A549 (cell line): ENCODE measurements around the gene SLC15A3. TPM values are rescaled to one million over a fixed set of nuclear protein-coding genes. Genes with fewer than 3 reads are reported as not detected.

Source experiments
- ATAC-seq, 2 experiments: fragments of 200-7000 bp in 1 of 2; fragments of >200 bp in 1 of 2; cut with Nextera tagmentation in 1 of 2; cut with Tn5 transposase in 1 of 2; 3 replicates each; pipeline versions ENCODE4 v1.8.0 to v1.9.1; 2018 to 2020; ENCODE audit warnings: mild to moderate bottlenecking in 1 of 2, moderate library complexity in 1 of 2
- CTCF ChIA-PET: fragments of 300-600 bp; sonication (Branson Sonifier 250); formaldehyde crosslinking; extraction: SDS; loops from one replicate; lab custom pipeline; 2021; ENCODE audit warnings: antibody characterized with exemption, inconsistent platforms; lab: Yijun Ruan, JAX
- POLR2A ChIA-PET: fragments of 350-600 bp; formaldehyde crosslinking; extraction: SDS; loops from one replicate; lab custom pipeline; 2021; ENCODE audit warnings: antibody characterized with exemption, inconsistent platforms; lab: Yijun Ruan, JAX
- DNase-seq, 2 experiments: peaks; one replicate each; pipeline versions ENCODE4 v3.0.0 to v3.0.0-alpha.2; 2011 to 2016; ENCODE audit warnings: low read depth in 1 of 2, low spot score in 1 of 2
- FAIRE-seq: peaks from 2 replicates; lab custom pipeline; 2011; peaks lifted over from hg19 to GRCh38; lab: Jason Lieb, UNC
- H3K27ac ChIP-seq, 2 experiments: fragments of >200 bp; sonication (Bioruptor Twin); formaldehyde crosslinking; 3 replicates each; pipeline ENCODE4 v1.5.1; 2016 to 2017
- H3K4me1 ChIP-seq: fragments of >200 bp; sonication (Bioruptor Twin); formaldehyde crosslinking; 3 replicates; pipeline ENCODE4 v1.6.1; 2016
- H3K4me2 ChIP-seq: fragments of >200 bp; sonication (Bioruptor Twin); formaldehyde crosslinking; 3 replicates; pipeline ENCODE4 v1.6.1; 2016
- H3K4me3 ChIP-seq: fragments of >200 bp; sonication (Bioruptor Twin); formaldehyde crosslinking; 3 replicates; pipeline ENCODE4 v1.5.1; 2016
- H3K9me3 ChIP-seq: fragments of >200 bp; sonication (Bioruptor Twin); formaldehyde crosslinking; 3 replicates; pipeline ENCODE4 v1.6.1; 2016
- BCL3 ChIP-seq: fragments of >200 bp; sonication (Bioruptor Twin); formaldehyde crosslinking; IDR thresholded peaks from 3 replicates; pipeline ENCODE4 v1.6.1; 2016
- BHLHE40 ChIP-seq: IDR thresholded peaks from 2 replicates; pipeline ENCODE4 v1.6.1; 2012; ENCODE audit warnings: low read depth, low read length, inconsistent platforms
- FOXS1 ChIP-seq: fragments of 250-450 bp; sonication (Bioruptor Pico); IDR thresholded peaks from 2 replicates; pipeline ENCODE4 v1.5.0; 2020; ENCODE audit warnings: mild to moderate bottlenecking, moderate library complexity
- GATA3 ChIP-seq: IDR thresholded peaks from 2 replicates; pipeline ENCODE4 v1.6.1; 2012; ENCODE audit warnings: borderline replicate concordance
- HDAC2 ChIP-seq: fragments of 200-600 bp; sonication (generic); IDR thresholded peaks from 2 replicates; pipeline ENCODE4 v1.6.1; 2016
- HEYL ChIP-seq: fragments of 250-450 bp; sonication (Bioruptor Pico); IDR thresholded peaks from 2 replicates; pipeline ENCODE4 v1.8.0; 2021; ENCODE audit warnings: mild to moderate bottlenecking, moderate library complexity
- HOXB5 ChIP-seq: fragments of 250-450 bp; sonication (Bioruptor Pico); IDR thresholded peaks from 2 replicates; pipeline ENCODE4 v1.5.0; 2020; ENCODE audit warnings: mild to moderate bottlenecking, moderate library complexity
- JUN ChIP-seq, 2 experiments: fragments of >200 bp; sonication (Bioruptor Twin); formaldehyde crosslinking; IDR thresholded peaks; 2 replicates in 1 of 2; 3 replicates in 1 of 2; pipeline ENCODE4 v1.6.1; 2016 to 2017
- JUNB ChIP-seq: fragments of >200 bp; sonication (Bioruptor Twin); formaldehyde crosslinking; IDR thresholded peaks from 2 replicates; pipeline ENCODE4 v1.6.1; 2016
- KDM5A ChIP-seq: fragments of 200-600 bp; sonication (generic); IDR thresholded peaks from 2 replicates; pipeline ENCODE4 v1.6.1; 2016; ENCODE audit warnings: antibody characterized with exemption, mild to moderate bottlenecking
- MAX ChIP-seq: IDR thresholded peaks from 2 replicates; pipeline ENCODE4 v1.6.1; 2012
- MAZ ChIP-seq: fragments of 150-350 bp; IDR thresholded peaks from 2 replicates; pipeline ENCODE4 v1.6.1; 2014; ENCODE audit warnings: antibody characterized with exemption, low read depth, low read length, borderline replicate concordance
- NPAS2 ChIP-seq: fragments of 250-450 bp; sonication (Bioruptor Pico); IDR thresholded peaks from 2 replicates; pipeline ENCODE4 v1.8.0; 2022; ENCODE audit warnings: mild to moderate bottlenecking, moderate library complexity, borderline replicate concordance
- NR3C1 ChIP-seq: fragments of >200 bp; sonication (Bioruptor Twin); formaldehyde crosslinking; IDR thresholded peaks from 3 replicates; pipeline ENCODE4 v1.6.1; 2017
- PHF8 ChIP-seq: fragments of 200-600 bp; sonication (generic); IDR thresholded peaks from 2 replicates; pipeline ENCODE4 v1.6.1; 2016; ENCODE audit warnings: low read depth, mild to moderate bottlenecking, antibody characterized with exemption, moderate library complexity, borderline replicate concordance
- POLR2AphosphoS2 ChIP-seq: conservative IDR thresholded peaks from 2 replicates; pipeline ENCODE4 v1.6.1; 2012; ENCODE audit warnings: low read length, improper control_type of control experiment, inconsistent platforms
- RAD21 ChIP-seq, 2 experiments: fragments of >200 bp in 1 of 2; sonication (Bioruptor Twin) in 1 of 2; formaldehyde crosslinking in 1 of 2; IDR thresholded peaks in 1 of 2; conservative IDR thresholded peaks in 1 of 2; 2 replicates in 1 of 2; 3 replicates in 1 of 2; pipeline ENCODE4 v1.6.1; 2012 to 2018; ENCODE audit warnings: inconsistent platforms in 1 of 2
- RCOR1 ChIP-seq: fragments of 150-350 bp; IDR thresholded peaks from 2 replicates; pipeline ENCODE4 v1.6.1; 2014; ENCODE audit warnings: antibody characterized with exemption, low read length, low read depth
- REST ChIP-seq: fragments of 200-600 bp; sonication (generic); IDR thresholded peaks from 2 replicates; pipeline ENCODE4 v1.6.1; 2016; ENCODE audit warnings: antibody characterized with exemption, mild to moderate bottlenecking, moderate library complexity
- RFX5 ChIP-seq: fragments of 450-650 bp; IDR thresholded peaks from 2 replicates; pipeline ENCODE4 v1.7.1; 2014; ENCODE audit warnings: antibody characterized with exemption, mild to moderate bottlenecking, moderate library complexity
- TFCP2L1 ChIP-seq: fragments of 250-450 bp; sonication (Bioruptor Pico); IDR thresholded peaks from 2 replicates; pipeline ENCODE4 v1.5.0; 2021; ENCODE audit warnings: mild to moderate bottlenecking
- TP53 ChIP-seq: fragments of 250-450 bp; sonication (Bioruptor Pico); IDR thresholded peaks from 2 replicates; pipeline ENCODE4 v1.5.0; 2021; ENCODE audit warnings: mild to moderate bottlenecking, moderate library complexity
- ZC3H11A ChIP-seq: fragments of 450-650 bp; IDR thresholded peaks from 2 replicates; pipeline ENCODE4 v1.6.1; 2014; ENCODE audit warnings: antibody characterized with exemption, mild to moderate bottlenecking
- WGBS: methylation state at CpG from one replicate; pipeline ENCODE4 v1.1.6; 2017; ENCODE audit errors: missing lambda C conversion rate; 5-methylcytosine and 5-hydroxymethylcytosine counted together
- polyA plus RNA-seq, 4 experiments: library from polyadenylated mRNA; depleted of rRNA in 3 of 4; stranded (reverse); fragments of >200 nt; fragmentation: RNase III in 1 of 4; extraction: RNeasy Plus Mini Kit Qiagen cat#74134 plus additional on column Dnase treatment in 1 of 4; gene quantifications; 2 replicates in 3 of 4; 3 replicates in 1 of 4; pipeline ENCODE4 v1.2.3, GENCODE V29; 2011 to 2017
- TF ChIP-seq, protein P1 (sequence below): fragments of 450-650 bp; IDR thresholded peaks from 2 replicates; pipeline ENCODE4 v1.6.1; 2014; ENCODE audit warnings: antibody characterized with exemption
- TF ChIP-seq, protein P2 (sequence below): IDR thresholded peaks from 2 replicates; pipeline ENCODE4 v1.6.1; 2012
- TF ChIP-seq, protein P3 (sequence below): fragments of >200 bp; sonication (Bioruptor Twin); formaldehyde crosslinking; IDR thresholded peaks from 2 replicates; pipeline ENCODE4 v1.6.1; 2016

The SLC15A3 gene
- polyA plus RNA-seq, 2 of the 4 experiments (the other 2 are of a cell fraction): not detected

- no peak for TF ChIP-seq MAZ
- no peak for TF ChIP-seq ZC3H11A
- TF ChIP-seq, protein P1, sequence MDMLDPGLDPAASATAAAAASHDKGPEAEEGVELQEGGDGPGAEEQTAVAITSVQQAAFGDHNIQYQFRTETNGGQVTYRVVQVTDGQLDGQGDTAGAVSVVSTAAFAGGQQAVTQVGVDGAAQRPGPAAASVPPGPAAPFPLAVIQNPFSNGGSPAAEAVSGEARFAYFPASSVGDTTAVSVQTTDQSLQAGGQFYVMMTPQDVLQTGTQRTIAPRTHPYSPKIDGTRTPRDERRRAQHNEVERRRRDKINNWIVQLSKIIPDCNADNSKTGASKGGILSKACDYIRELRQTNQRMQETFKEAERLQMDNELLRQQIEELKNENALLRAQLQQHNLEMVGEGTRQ: no peak
- TF ChIP-seq NR3C1: no peak
- no peak for TF ChIP-seq RAD21 (conservative IDR thresholded peaks at IDR 0.05 in 1 of 2, IDR thresholded peaks at IDR 0.05 in 1 of 2)
Measured at GRCh38 chr11:60954421-60954820, 2.4 kb upstream of the SLC15A3 start (continued).

- no peak for FAIRE-seq
- POLR2A ChIA-PET: no interaction called here
Measured at GRCh38 chr11:60953781-60954180, 1.8 kb upstream of the SLC15A3 start.

DNA sequence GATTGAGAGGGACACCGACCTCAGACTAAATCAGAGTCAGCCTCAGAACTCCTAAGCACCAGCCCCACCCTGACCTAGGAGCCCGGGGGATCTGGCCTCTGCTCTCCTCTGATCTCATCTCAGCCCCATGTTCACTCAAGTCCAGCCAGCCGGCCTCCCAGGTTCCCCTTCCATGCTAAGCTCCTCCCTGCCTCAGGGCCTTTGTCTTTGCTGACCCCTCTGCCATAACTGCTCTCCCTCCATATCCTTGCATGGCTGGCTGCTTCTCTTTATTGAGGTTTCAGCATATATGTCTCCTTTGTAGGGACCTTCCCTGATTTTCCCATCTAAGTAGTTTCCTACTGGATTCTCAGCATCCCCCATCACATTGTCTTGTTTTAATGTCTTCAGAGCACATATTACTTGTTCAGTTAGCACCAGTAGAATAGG is 780 bp upstream of the SLC15A3 start:
- FAIRE-seq (no peak), ATAC-seq (no peak; a peak in 1 of 6 replicates), DNase-seq (no peak)
- 47% methylated on average over 3 of the region's 3 CpGs for WGBS
- CTCF ChIA-PET: interaction anchor here (0.7 to 2.1 kb wide), 3 partner anchors 11 to 122 kb away, joined by 3 to 6 read pairs (median 4); no protein-coding TSS in a partner anchor
- no peak overlapping the region for H3K4me3 ChIP-seq
- no peaks in the 10 kb centered on the region for H3K9me3 ChIP-seq
- H3K4me1 ChIP-seq: no peaks in the 10 kb centered on the region
- no peak for TF ChIP-seq HDAC2
- no peak for TF ChIP-seq GATA3
- no peak for TF ChIP-seq FOXS1 (CRISPR knock-in tag)
- no peak for TF ChIP-seq TFCP2L1 (CRISPR knock-in tag)
- no peak for TF ChIP-seq HEYL
- TF ChIP-seq BCL3: no peak
- TF ChIP-seq NR3C1: no peak
- TF ChIP-seq RCOR1: no peak
- H3K27ac ChIP-seq: no peak overlapping the region
- H3K4me2 ChIP-seq: no peak overlapping the region
- POLR2A ChIA-PET: no interaction called here

More at GRCh38 chr11:60953781-60954180, 1.8 kb upstream of the SLC15A3 start:
- peak in 1 of 2 experiments; percentile 30; a peak in 2 of 6 replicates for ATAC-seq
- TF ChIP-seq RFX5: no peak
- TF ChIP-seq, protein P2, sequence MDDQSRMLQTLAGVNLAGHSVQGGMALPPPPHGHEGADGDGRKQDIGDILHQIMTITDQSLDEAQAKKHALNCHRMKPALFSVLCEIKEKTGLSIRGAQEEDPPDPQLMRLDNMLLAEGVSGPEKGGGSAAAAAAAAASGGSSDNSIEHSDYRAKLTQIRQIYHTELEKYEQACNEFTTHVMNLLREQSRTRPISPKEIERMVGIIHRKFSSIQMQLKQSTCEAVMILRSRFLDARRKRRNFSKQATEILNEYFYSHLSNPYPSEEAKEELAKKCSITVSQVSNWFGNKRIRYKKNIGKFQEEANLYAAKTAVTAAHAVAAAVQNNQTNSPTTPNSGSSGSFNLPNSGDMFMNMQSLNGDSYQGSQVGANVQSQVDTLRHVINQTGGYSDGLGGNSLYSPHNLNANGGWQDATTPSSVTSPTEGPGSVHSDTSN: no peak
- no peak for TF ChIP-seq JUNB
- TF ChIP-seq HOXB5 (CRISPR knock-in tag): no peak
- no peak for TF ChIP-seq FOXS1 (CRISPR knock-in tag)
- TF ChIP-seq MAX: no peak
- TF ChIP-seq MAZ: no peak
- no peak for TF ChIP-seq BHLHE40
- no peaks in the 10 kb centered on the region for H3K4me1 ChIP-seq
- CTCF ChIA-PET: interaction anchor here (0.6 to 2.2 kb wide), 6 partner anchors 9 to 1044 kb away, joined by 3 to 6 read pairs (median 4); partner anchors contain the start of gene CD6
- H3K9me3 ChIP-seq: no peaks in the 10 kb centered on the region
- no peak for DNase-seq
- no peak overlapping the region for H3K27ac ChIP-seq
- no peak overlapping the region for H3K4me3 ChIP-seq
- 72% methylated on average over 6 of the region's 6 CpGs for WGBS
- H3K4me2 ChIP-seq: no peak overlapping the region

- no peak for FAIRE-seq
- Histone ChIP-seq H3K27ac (no peak overlapping the region), H3K4me2 (no peak overlapping the region), H3K4me1 (no peaks in the 10 kb centered on the region), H3K4me3 (no peak overlapping the region), H3K9me3 (no peaks in the 10 kb centered on the region)
- POLR2A ChIA-PET: no interaction called here
- no peak for DNase-seq
- no peak for ATAC-seq
- CTCF ChIA-PET: no interaction called here
- WGBS: 80% methylated on average over 7 of the region's 8 CpGs
- TF ChIP-seq TP53 (CRISPR knock-in tag): no peak
- no peak for TF ChIP-seq PHF8
- TF ChIP-seq KDM5A: no peak
- no peak for TF ChIP-seq BCL3
- TF ChIP-seq NPAS2 (CRISPR knock-in tag): no peak
- no peak for TF ChIP-seq RCOR1
- TF ChIP-seq REST: no peak
- TF ChIP-seq JUN (IDR thresholded peaks at IDR 0.05): no peak
- no peak for TF ChIP-seq POLR2AphosphoS2
- TF ChIP-seq, protein P3, sequence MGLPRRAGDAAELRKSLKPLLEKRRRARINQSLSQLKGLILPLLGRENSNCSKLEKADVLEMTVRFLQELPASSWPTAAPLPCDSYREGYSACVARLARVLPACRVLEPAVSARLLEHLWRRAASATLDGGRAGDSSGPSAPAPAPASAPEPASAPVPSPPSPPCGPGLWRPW: no peak
Measured at GRCh38 chr11:60951606-60951903, 421 bp downstream of the SLC15A3 start.
